Thyroid gland (tissue), 4 donors: ENCODE measurements around the gene USH1G.

ENCODE experiments used
- POLR2A ChIP-seq, 2 donors: fragments of 450-650 bp; IDR thresholded peaks; one replicate each; pipeline ENCODE4 v1.6.1; 2017; ENCODE audit warnings: antibody characterized with exemption in 2 of 2, mild to moderate bottlenecking in 2 of 2, moderate library complexity in 1 of 2
- TF ChIP-seq, protein P1 (sequence below), 6 experiments: fragments of 200-600 bp in 3 of 6; fragments of 450-650 bp in 3 of 6; sonication (generic) in 3 of 6; IDR thresholded peaks; one replicate each; pipeline ENCODE4 v1.5.1; 2016 to 2019; ENCODE audit warnings: antibody characterized with exemption in 6 of 6, mild to moderate bottlenecking in 2 of 6, inconsistent platforms in 1 of 6, moderate library complexity in 1 of 6

DNA sequence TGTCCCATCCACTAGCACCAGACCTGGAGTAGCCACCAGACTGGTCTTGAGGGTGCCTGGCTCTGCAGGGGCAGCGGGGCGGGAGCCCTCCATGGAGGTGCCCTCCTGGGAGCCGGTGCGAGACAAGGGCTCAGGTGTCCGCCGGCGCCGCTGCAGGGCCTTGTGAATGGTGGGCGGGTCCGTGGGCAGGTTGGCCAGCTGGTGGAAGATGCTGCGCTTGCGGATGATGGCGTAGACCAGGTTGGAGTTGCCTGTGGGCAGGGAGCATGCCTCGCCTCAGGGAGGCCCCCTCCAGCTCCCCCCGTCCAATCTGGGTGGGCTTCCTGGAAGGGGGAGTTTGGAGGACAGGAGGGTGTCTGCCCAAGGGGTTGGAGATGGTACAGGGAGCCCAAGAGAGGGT is 31.1 kb upstream of the USH1G start:
- TF ChIP-seq, protein P1, sequence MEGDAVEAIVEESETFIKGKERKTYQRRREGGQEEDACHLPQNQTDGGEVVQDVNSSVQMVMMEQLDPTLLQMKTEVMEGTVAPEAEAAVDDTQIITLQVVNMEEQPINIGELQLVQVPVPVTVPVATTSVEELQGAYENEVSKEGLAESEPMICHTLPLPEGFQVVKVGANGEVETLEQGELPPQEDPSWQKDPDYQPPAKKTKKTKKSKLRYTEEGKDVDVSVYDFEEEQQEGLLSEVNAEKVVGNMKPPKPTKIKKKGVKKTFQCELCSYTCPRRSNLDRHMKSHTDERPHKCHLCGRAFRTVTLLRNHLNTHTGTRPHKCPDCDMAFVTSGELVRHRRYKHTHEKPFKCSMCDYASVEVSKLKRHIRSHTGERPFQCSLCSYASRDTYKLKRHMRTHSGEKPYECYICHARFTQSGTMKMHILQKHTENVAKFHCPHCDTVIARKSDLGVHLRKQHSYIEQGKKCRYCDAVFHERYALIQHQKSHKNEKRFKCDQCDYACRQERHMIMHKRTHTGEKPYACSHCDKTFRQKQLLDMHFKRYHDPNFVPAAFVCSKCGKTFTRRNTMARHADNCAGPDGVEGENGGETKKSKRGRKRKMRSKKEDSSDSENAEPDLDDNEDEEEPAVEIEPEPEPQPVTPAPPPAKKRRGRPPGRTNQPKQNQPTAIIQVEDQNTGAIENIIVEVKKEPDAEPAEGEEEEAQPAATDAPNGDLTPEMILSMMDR (IDR thresholded peaks at IDR 0.05) = no peak
- no peak for TF ChIP-seq POLR2A (IDR thresholded peaks at IDR 0.05)
